C4-2B (cell line): ENCODE data around the gene RBM7.

Experiments used
- H3K27ac ChIP-seq: fragments of 450-650 bp; 2 replicates; pipeline ENCODE4 v1.5.1; 2017
- ZFX ChIP-seq: fragments of 450-650 bp; IDR thresholded peaks from 2 replicates; pipeline ENCODE4 v1.6.1; 2017
- TF ChIP-seq, protein P1 (sequence below): fragments of 450-650 bp; conservative IDR thresholded peaks from 2 replicates; pipeline ENCODE4 v1.5.1; 2017; ENCODE audit warnings: mild to moderate bottlenecking

RBM7 gene

DNA sequence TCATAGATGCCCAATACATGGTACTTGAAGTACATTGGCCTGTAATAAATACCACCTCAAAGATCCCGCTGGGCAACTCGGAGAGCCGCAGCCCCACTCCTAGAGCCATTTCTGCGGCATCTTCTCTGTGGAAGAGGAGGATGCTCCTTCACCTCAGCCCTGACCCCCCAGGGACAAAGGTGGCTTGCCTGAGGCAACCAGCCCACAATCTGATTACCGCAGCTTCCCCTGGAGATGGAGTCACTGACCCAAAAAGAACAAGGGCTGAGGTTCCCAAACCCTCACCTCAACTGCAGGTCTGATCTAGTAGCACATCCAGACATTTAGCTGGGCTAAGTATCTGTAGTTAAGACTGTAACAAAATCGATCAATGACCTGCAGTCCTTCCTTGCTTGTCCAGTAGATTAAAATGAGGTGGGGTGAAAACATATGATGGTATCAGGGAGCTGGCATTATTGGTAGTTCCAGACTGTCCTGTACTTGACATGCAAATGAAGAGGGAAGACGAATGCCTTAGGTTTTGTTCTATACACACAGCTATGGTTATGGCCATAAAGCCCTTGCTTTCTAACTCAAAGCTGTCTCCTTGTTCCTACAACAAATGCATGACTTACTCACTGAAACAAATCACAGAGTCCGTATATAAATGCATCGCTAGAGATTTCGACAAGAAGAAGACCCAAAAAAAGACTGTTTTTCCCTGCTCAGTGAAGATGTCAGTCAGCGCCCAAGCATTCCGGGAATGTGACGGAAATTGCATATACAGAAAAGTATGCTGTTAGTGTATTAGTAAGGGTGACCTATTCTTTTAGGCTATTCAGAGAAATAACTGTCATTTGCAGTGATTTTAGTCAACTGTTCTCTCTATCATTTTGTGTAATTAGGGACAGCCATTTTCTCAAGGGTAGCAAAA is 33.9 kb upstream of the RBM7 start:
- TF ChIP-seq, protein P1, sequence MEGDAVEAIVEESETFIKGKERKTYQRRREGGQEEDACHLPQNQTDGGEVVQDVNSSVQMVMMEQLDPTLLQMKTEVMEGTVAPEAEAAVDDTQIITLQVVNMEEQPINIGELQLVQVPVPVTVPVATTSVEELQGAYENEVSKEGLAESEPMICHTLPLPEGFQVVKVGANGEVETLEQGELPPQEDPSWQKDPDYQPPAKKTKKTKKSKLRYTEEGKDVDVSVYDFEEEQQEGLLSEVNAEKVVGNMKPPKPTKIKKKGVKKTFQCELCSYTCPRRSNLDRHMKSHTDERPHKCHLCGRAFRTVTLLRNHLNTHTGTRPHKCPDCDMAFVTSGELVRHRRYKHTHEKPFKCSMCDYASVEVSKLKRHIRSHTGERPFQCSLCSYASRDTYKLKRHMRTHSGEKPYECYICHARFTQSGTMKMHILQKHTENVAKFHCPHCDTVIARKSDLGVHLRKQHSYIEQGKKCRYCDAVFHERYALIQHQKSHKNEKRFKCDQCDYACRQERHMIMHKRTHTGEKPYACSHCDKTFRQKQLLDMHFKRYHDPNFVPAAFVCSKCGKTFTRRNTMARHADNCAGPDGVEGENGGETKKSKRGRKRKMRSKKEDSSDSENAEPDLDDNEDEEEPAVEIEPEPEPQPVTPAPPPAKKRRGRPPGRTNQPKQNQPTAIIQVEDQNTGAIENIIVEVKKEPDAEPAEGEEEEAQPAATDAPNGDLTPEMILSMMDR = no peak
- TF ChIP-seq ZFX = no peak
- H3K27ac ChIP-seq = no peak overlapping the region

- no peak overlapping the region for H3K27ac ChIP-seq
Observed at GRCh38 chr11:114367244-114367957, 33.1 kb upstream of the RBM7 start.

DNA sequence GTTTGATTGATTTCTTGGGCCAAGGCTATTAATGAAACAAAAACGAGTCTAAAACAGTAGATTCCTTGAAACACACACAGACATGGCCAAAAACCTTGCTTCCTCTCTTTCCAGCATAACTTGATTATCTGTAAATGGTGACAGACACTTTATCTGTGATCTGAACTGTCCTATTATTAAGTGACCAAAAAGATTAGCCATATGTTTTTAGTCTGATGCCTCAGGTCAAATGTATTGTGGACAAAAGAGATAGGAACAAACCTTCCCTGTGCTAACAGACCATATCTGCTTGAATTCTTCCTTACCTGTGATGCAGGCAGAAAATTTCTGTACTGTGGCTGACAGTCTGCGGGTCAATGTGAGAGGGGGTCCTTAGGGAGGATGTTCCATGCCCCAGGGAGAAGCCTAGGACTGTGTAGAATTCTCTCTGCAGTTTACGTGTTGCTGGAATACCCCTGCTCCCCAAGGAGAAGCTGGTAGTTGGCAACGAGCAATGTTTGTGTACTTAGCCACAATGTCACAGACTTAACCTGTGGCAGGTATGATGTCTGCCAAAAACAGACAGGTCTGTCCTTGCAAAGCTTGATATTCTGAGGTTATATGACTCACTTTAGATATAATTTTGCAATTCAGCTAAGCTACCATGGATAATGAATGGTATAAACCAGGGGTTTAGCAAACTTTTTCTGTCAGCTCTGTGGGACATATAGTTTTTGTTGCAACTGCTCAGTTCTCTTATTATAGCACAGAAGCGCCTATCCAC is 31.4 kb upstream of the RBM7 start:
- TF ChIP-seq ZFX = no peak
- TF ChIP-seq, protein P1 = no peak
- no peak overlapping the region for H3K27ac ChIP-seq

More at GRCh38 chr11:114367244-114367957, 33.1 kb upstream of the RBM7 start:
- TF ChIP-seq, protein P1 = no peak
- no peak for TF ChIP-seq ZFX

DNA sequence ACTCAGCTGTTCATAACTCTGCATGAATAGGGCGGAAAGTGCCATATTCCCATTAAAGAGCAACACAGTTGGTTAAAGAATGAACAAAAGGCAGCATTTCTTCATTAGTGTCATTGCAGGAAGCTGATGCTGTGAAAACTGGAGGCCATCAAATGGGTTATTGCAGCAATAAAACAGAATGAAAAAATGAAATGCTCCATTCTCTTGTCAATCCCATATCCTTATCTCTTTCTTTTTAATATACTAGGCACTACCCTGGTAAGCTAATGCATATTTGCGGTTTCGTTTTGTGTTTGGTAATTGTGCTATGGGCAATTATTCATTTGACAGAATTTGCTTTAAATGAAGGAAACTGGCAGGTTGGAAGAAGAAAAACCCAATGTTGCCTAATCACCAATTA is 25.4 kb upstream of the RBM7 start:
- H3K27ac ChIP-seq = no peak overlapping the region
- no peak for TF ChIP-seq ZFX
- TF ChIP-seq, protein P1 = no peak

- TF ChIP-seq, protein P1 = no peak
- TF ChIP-seq ZFX = no peak
- no peak overlapping the region for H3K27ac ChIP-seq
Observed at GRCh38 chr11:114377612-114378267, 22.7 kb upstream of the RBM7 start.

DNA sequence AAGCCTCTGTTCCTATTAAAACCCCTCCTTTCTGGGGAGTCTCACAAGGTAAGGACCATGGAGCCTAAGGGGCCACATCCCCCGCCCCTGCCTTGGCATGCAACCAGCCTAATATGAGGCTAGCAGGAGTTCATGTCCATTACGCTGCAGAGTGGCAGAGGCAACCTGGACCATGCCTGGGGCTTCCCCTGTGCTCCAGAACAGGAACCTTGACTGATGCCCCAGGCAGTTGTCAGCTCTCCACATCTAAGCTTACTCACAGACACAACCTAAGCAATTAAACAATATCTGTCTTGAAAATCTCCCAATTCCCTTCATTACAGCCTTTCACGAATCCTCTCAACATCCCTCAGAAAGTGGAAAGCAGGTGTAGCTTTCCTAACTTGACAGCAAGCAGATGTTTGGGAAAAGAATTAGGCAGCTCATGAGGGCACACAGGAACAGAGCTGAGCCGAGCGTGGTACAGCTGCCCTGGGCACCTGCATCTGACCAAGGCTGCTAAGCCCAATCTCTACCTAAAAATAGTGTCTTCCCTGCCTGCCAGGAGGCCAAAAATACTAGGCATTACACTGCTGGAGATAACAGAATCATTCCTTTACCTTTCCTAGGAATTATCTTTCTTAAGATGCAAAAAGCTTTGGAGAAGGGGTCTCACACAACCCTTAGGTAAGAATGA is 20.9 kb upstream of the RBM7 start:
- no peak overlapping the region for H3K27ac ChIP-seq
- TF ChIP-seq, protein P1 = no peak
- no peak for TF ChIP-seq ZFX
